Osteoblast (primary cell): ENCODE measurements around the gene CAVIN4. TPM values are rescaled to one million over a fixed set of nuclear protein-coding genes. Genes with fewer than 3 reads are reported as not detected.

Experiments
- DNase-seq: peaks from one replicate; pipeline ENCODE4 v3.0.0; 2011; ENCODE audit warnings: low spot score, mixed read lengths; ENCODE audit not compliant: insufficient read length; ENCODE audit errors: missing footprints
- H2AFZ ChIP-seq: 2 replicates; pipeline ENCODE4 v1.6.0; 2011; ENCODE audit warnings: mild to moderate bottlenecking, low read length
- H3K27ac ChIP-seq: 2 replicates; pipeline ENCODE4 v1.5.1; 2011; ENCODE audit warnings: mild to moderate bottlenecking, low read depth, low read length, moderate library complexity
- H3K27me3 ChIP-seq: 2 replicates; pipeline ENCODE4 v1.6.0; 2012; ENCODE audit warnings: mild to moderate bottlenecking, control low read depth, inconsistent platforms, low read length, moderate library complexity; ENCODE audit not compliant: insufficient read depth
- H3K36me3 ChIP-seq: 2 replicates; pipeline ENCODE4 v1.5.1; 2011; ENCODE audit warnings: mild to moderate bottlenecking, low read length, control low read depth, moderate library complexity; ENCODE audit not compliant: insufficient read depth
- H3K4me1 ChIP-seq: 2 replicates; pipeline ENCODE4 v1.5.1; 2011; ENCODE audit warnings: mild to moderate bottlenecking, low read length, control low read depth, moderate library complexity; ENCODE audit not compliant: insufficient read depth
- H3K4me2 ChIP-seq: 2 replicates; pipeline ENCODE4 v1.6.0; 2011; ENCODE audit warnings: mild to moderate bottlenecking, low read length; ENCODE audit not compliant: insufficient read depth
- H3K4me3 ChIP-seq: fragments of 200-600 bp; sonication (generic); 3 replicates; pipeline ENCODE4 v1.5.1; 2012; ENCODE audit warnings: mild to moderate bottlenecking, low read length, inconsistent platforms; ENCODE audit not compliant: insufficient read depth
- H3K79me2 ChIP-seq: 2 replicates; pipeline ENCODE4 v1.6.0; 2012; ENCODE audit warnings: mild to moderate bottlenecking, low read length, control low read depth, inconsistent platforms; ENCODE audit not compliant: insufficient read depth
- H3K9me3 ChIP-seq: 2 replicates; pipeline ENCODE4 v1.5.1; 2011; ENCODE audit warnings: low read depth, low read length, control low read depth
- H4K20me1 ChIP-seq: 2 replicates; pipeline ENCODE4 v1.6.0; 2012; ENCODE audit warnings: mild to moderate bottlenecking, low read length, control low read depth; ENCODE audit not compliant: insufficient read depth
- total RNA-seq: library from RNA; depleted of rRNA; stranded (reverse); fragments of >200 nt; gene quantifications from 2 replicates; pipeline ENCODE4 v1.2.3, GENCODE V29; 2012
- TF ChIP-seq, protein P1 (sequence below): IDR thresholded peaks from 2 replicates; pipeline ENCODE4 v1.5.1; 2011; ENCODE audit warnings: mild to moderate bottlenecking, low read depth, low read length, moderate library complexity; ENCODE audit errors: extremely low read depth

Gene CAVIN4
- total RNA-seq, 1 donor, result 1.4 TPM

- Histone ChIP-seq H2AFZ (no peak overlapping the region), H3K79me2 (no peaks in the 10 kb centered on the region), H3K4me3 (no peak overlapping the region), H3K36me3 (no peaks in the 10 kb centered on the region), H3K9me3 (no peaks in the 10 kb centered on the region), H3K4me2 (no peak overlapping the region), H4K20me1 (no peaks in the 10 kb centered on the region), H3K27me3 (no peaks in the 10 kb centered on the region), H3K27ac (no peak overlapping the region), H3K4me1 (no peaks in the 10 kb centered on the region)
- TF ChIP-seq, protein P1, sequence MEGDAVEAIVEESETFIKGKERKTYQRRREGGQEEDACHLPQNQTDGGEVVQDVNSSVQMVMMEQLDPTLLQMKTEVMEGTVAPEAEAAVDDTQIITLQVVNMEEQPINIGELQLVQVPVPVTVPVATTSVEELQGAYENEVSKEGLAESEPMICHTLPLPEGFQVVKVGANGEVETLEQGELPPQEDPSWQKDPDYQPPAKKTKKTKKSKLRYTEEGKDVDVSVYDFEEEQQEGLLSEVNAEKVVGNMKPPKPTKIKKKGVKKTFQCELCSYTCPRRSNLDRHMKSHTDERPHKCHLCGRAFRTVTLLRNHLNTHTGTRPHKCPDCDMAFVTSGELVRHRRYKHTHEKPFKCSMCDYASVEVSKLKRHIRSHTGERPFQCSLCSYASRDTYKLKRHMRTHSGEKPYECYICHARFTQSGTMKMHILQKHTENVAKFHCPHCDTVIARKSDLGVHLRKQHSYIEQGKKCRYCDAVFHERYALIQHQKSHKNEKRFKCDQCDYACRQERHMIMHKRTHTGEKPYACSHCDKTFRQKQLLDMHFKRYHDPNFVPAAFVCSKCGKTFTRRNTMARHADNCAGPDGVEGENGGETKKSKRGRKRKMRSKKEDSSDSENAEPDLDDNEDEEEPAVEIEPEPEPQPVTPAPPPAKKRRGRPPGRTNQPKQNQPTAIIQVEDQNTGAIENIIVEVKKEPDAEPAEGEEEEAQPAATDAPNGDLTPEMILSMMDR, result no peak
- no peak for DNase-seq
These were observed 59.9 kb downstream of the CAVIN4 start for GRCh38 chr9:100637787-100638186.

Other genes starting within 250 kb of the CAVIN4 start
- 29.3 and 35.9 TPM in 2 replicates for gene TEX10, start 225.1 kb upstream of the CAVIN4 start, total RNA-seq
- 67.3 and 76.3 TPM in 2 replicates for gene MSANTD3, start 150.9 kb upstream of the CAVIN4 start, total RNA-seq
- 0.72 and 1.2 TPM in 2 replicates for gene TMEFF1, start 104.9 kb upstream of the CAVIN4 start, total RNA-seq